HEK293 (cell line): ENCODE data around the gene STXBP5L.

ENCODE experiments used
- CTCF ChIA-PET: fragments of 350-600 bp; formaldehyde crosslinking; extraction: SDS; loops from one replicate; lab custom pipeline; 2021; ENCODE audit warnings: antibody characterized with exemption; lab: Yijun Ruan, JAX
- POLR2A ChIA-PET: fragments of 300-600 bp; formaldehyde crosslinking; extraction: SDS; loops from one replicate; lab custom pipeline; 2020; ENCODE audit warnings: antibody characterized with exemption, inconsistent platforms; lab: Yijun Ruan, JAX
- H3K27ac ChIP-seq: fragments of 200-500 bp; sonication (Bioruptor generic); 2 replicates; pipeline ENCODE4 v1.5.1; 2014; ENCODE audit warnings: low read depth, low read length, control low read depth, inconsistent platforms; ENCODE audit errors: extremely low read depth
- H3K36me3 ChIP-seq, 2 experiments: fragments of 200-500 bp in 1 of 2; sonication (Bioruptor generic) in 1 of 2; 1 replicate in 1 of 2; 2 replicates in 1 of 2; pipeline ENCODE4 v1.5.1; 2014 to 2017; ENCODE audit warnings: inconsistent platforms in 2 of 2, low read length in 2 of 2; ENCODE audit not compliant: control insufficient read depth in 2 of 2, insufficient read depth in 1 of 2
- H3K4me1 ChIP-seq: fragments of 200-500 bp; sonication (Bioruptor generic); 2 replicates; pipeline ENCODE4 v1.5.1; 2014; ENCODE audit warnings: mild to moderate bottlenecking, low read length, inconsistent platforms; ENCODE audit not compliant: control insufficient read depth, insufficient read depth
- H3K4me3 ChIP-seq: 2 replicates; pipeline ENCODE4 v1.5.1; 2011; ENCODE audit warnings: low read depth, mild to moderate bottlenecking, control low read depth, low read length, moderate library complexity
- H3K9me3 ChIP-seq: fragments of 200-500 bp; sonication (Bioruptor generic); 2 replicates; pipeline ENCODE4 v1.5.1; 2014; ENCODE audit warnings: low read depth, low read length, inconsistent platforms; ENCODE audit not compliant: control insufficient read depth, insufficient read depth
- BCL6B ChIP-seq: fragments of 450-650 bp; formaldehyde crosslinking; IDR thresholded peaks from 2 replicates; pipeline ENCODE4 v1.5.1; 2017; ENCODE audit warnings: missing biosample characterization, missing genetic modification characterization
- GFI1B ChIP-seq: fragments of 450-650 bp; formaldehyde crosslinking; IDR thresholded peaks from 2 replicates; pipeline ENCODE4 v1.5.1; 2016; ENCODE audit warnings: missing biosample characterization, missing genetic modification characterization
- GLI4 ChIP-seq: fragments of 450-650 bp; formaldehyde crosslinking; IDR thresholded peaks from 2 replicates; pipeline ENCODE4 v1.5.1; 2016; ENCODE audit warnings: missing biosample characterization, missing genetic modification characterization
- HOXC10 ChIP-seq: sonication (generic); formaldehyde crosslinking; IDR thresholded peaks from 2 replicates; pipeline ENCODE4 v1.8.1; 2023; ENCODE audit warnings: mild to moderate bottlenecking, missing genetic modification reagents
- KLF7 ChIP-seq: fragments of 450-650 bp; formaldehyde crosslinking; IDR thresholded peaks from 2 replicates; pipeline ENCODE4 v1.5.1; 2016; ENCODE audit warnings: missing biosample characterization, missing genetic modification characterization, borderline replicate concordance
- PRDM10 ChIP-seq: fragments of 450-650 bp; formaldehyde crosslinking; IDR thresholded peaks from 2 replicates; pipeline ENCODE4 v1.5.1; 2016; ENCODE audit warnings: missing biosample characterization, missing genetic modification characterization
- ZBTB26 ChIP-seq: fragments of 450-650 bp; formaldehyde crosslinking; optimal IDR thresholded peaks from 2 replicates; pipeline ENCODE3; 2016; ENCODE audit warnings: missing biosample characterization, mild to moderate bottlenecking, missing genetic modification characterization
- ZEB2 ChIP-seq: fragments of 450-650 bp; formaldehyde crosslinking; IDR thresholded peaks from 2 replicates; pipeline ENCODE4 v1.5.1; 2016; ENCODE audit warnings: missing biosample characterization, missing genetic modification characterization
- ZFP3 ChIP-seq: fragments of 450-650 bp; formaldehyde crosslinking; IDR thresholded peaks from 2 replicates; pipeline ENCODE4 v1.5.1; 2016; ENCODE audit warnings: low read depth, missing biosample characterization, missing genetic modification characterization
- ZFP69B ChIP-seq: fragments of 450-650 bp; formaldehyde crosslinking; IDR thresholded peaks from 2 replicates; pipeline ENCODE4 v1.5.1; 2016; ENCODE audit warnings: missing biosample characterization, missing genetic modification characterization
- ZNF140 ChIP-seq: fragments of 450-650 bp; formaldehyde crosslinking; IDR thresholded peaks from 2 replicates; pipeline ENCODE4 v1.5.1; 2016; ENCODE audit warnings: missing biosample characterization, missing genetic modification characterization
- ZNF19 ChIP-seq: fragments of 450-650 bp; formaldehyde crosslinking; IDR thresholded peaks from 2 replicates; pipeline ENCODE4; 2016; ENCODE audit warnings: missing biosample characterization, missing genetic modification characterization, low read depth
- ZNF2 ChIP-seq: fragments of 450-650 bp; formaldehyde crosslinking; IDR thresholded peaks from 2 replicates; pipeline ENCODE4 v1.5.1; 2016; ENCODE audit warnings: missing biosample characterization, missing genetic modification characterization
- ZNF266 ChIP-seq: fragments of 450-650 bp; formaldehyde crosslinking; IDR thresholded peaks from 2 replicates; pipeline ENCODE4 v1.5.1; 2016; ENCODE audit warnings: missing biosample characterization, missing genetic modification characterization, low read depth
- ZNF423 ChIP-seq: fragments of 450-650 bp; formaldehyde crosslinking; IDR thresholded peaks from 2 replicates; pipeline ENCODE4 v1.5.1; 2016; ENCODE audit warnings: missing biosample characterization, missing genetic modification characterization
- ZNF426 ChIP-seq: fragments of 450-650 bp; formaldehyde crosslinking; IDR thresholded peaks from 2 replicates; pipeline ENCODE4 v1.5.1; 2017; ENCODE audit warnings: missing biosample characterization, missing genetic modification characterization, mild to moderate bottlenecking, inconsistent platforms, moderate library complexity
- ZNF501 ChIP-seq: fragments of 450-650 bp; formaldehyde crosslinking; IDR thresholded peaks from 2 replicates; pipeline ENCODE4 v1.5.1; 2016; ENCODE audit warnings: missing biosample characterization, missing genetic modification characterization
- ZNF558 ChIP-seq: fragments of 450-650 bp; formaldehyde crosslinking; IDR thresholded peaks from 2 replicates; pipeline ENCODE4 v1.5.1; 2016; ENCODE audit warnings: missing biosample characterization, missing genetic modification characterization
- ZNF626 ChIP-seq: fragments of 450-650 bp; sonication (Bioruptor Pico); formaldehyde crosslinking; IDR thresholded peaks from 2 replicates; pipeline ENCODE4 v1.5.1; 2018; ENCODE audit warnings: missing biosample characterization, missing genetic modification characterization, inconsistent platforms
- ZNF629 ChIP-seq: fragments of 450-650 bp; formaldehyde crosslinking; IDR thresholded peaks from 2 replicates; pipeline ENCODE4 v1.5.1; 2017; ENCODE audit warnings: missing biosample characterization, missing genetic modification characterization
- ZNF639 ChIP-seq: fragments of 450-650 bp; formaldehyde crosslinking; IDR thresholded peaks from 2 replicates; pipeline ENCODE4 v1.5.1; 2016; ENCODE audit warnings: missing biosample characterization, missing genetic modification characterization
- ZNF654 ChIP-seq: fragments of 450-650 bp; formaldehyde crosslinking; IDR thresholded peaks from 2 replicates; pipeline ENCODE4 v1.5.1; 2016; ENCODE audit warnings: low read depth, missing biosample characterization, missing genetic modification characterization
- ZNF701 ChIP-seq: fragments of 450-650 bp; formaldehyde crosslinking; IDR thresholded peaks from 2 replicates; pipeline ENCODE4 v1.5.1; 2016; ENCODE audit warnings: missing biosample characterization, missing genetic modification characterization
- ZNF76 ChIP-seq: fragments of 450-650 bp; formaldehyde crosslinking; IDR thresholded peaks from 2 replicates; pipeline ENCODE4; 2016; ENCODE audit warnings: low read depth, missing biosample characterization, missing genetic modification characterization, borderline replicate concordance
- ZNF792 ChIP-seq: fragments of 450-650 bp; formaldehyde crosslinking; IDR thresholded peaks from 2 replicates; pipeline ENCODE4 v1.5.1; 2016; ENCODE audit warnings: missing biosample characterization, missing genetic modification characterization
- ZNF830 ChIP-seq: fragments of 450-650 bp; IDR thresholded peaks from 2 replicates; pipeline ENCODE4 v1.5.0; 2018; ENCODE audit warnings: missing biosample characterization, missing genetic modification characterization, low read depth, mild to moderate bottlenecking, moderate library complexity
- ZSCAN16 ChIP-seq: fragments of 450-650 bp; formaldehyde crosslinking; IDR thresholded peaks from 2 replicates; pipeline ENCODE4 v1.5.1; 2016; ENCODE audit warnings: missing biosample characterization, missing genetic modification characterization

The STXBP5L gene

GRCh38 chr3:121231872-121232271 is 323.9 kb downstream of the STXBP5L start (continued):
- TF ChIP-seq ZNF629 (tag by site-specific recombination): no peak
- TF ChIP-seq ZEB2: no peak
- TF ChIP-seq ZNF654 (tag by site-specific recombination): no peak
- TF ChIP-seq ZFP69B: no peak
- no peak for TF ChIP-seq ZNF426 (tag by site-specific recombination)
- no peak for TF ChIP-seq ZNF701 (tag by site-specific recombination)
- no peak for TF ChIP-seq GLI4 (tag by site-specific recombination)
- TF ChIP-seq HOXC10 (CRISPR knock-in tag): no peak
- TF ChIP-seq ZNF19 (tag by site-specific recombination): no peak
- TF ChIP-seq ZSCAN16 (tag by site-specific recombination): no peak
- no peak for TF ChIP-seq ZNF558 (tag by site-specific recombination)

- Histone ChIP-seq H3K4me1 (no peaks in the 10 kb centered on the region), H3K36me3 (no peaks in the 10 kb centered on the region), H3K9me3 (no peaks in the 10 kb centered on the region), H3K27ac (no peak overlapping the region), H3K4me3 (no peak overlapping the region)
- TF ChIP-seq ZNF266 (tag by site-specific recombination) (no peak), ZNF140 (tag by site-specific recombination) (no peak), ZNF792 (tag by site-specific recombination) (no peak), ZNF2 (tag by site-specific recombination) (no peak), GFI1B (tag by site-specific recombination) (no peak), BCL6B (no peak), ZNF830 (no peak), ZNF639 (no peak), ZFP3 (tag by site-specific recombination) (no peak), KLF7 (tag by site-specific recombination) (no peak), ZNF76 (tag by site-specific recombination) (no peak), ZNF423 (tag by site-specific recombination) (no peak), PRDM10 (no peak), ZBTB26 (tag by site-specific recombination) (no peak), ZNF501 (no peak), ZNF626 (tag by site-specific recombination) (no peak)
- CTCF ChIA-PET: no interaction called here
- POLR2A ChIA-PET: interaction anchor here (1.1 kb wide), 1 partner anchor 8 kb away, joined by 3 read pairs; no protein-coding TSS in a partner anchor
Observed at GRCh38 chr3:121232309-121233225, 324.6 kb downstream of the STXBP5L start.
